T47D (cell line): ENCODE data around the gene AKT1.
A peak's percentile ranks its signal among the peaks of the same experiment; 100 is the strongest.
"Not testable (repeated sequence)": the region's sequence is repeated elsewhere in the genome, so short reads cannot be mapped to it uniquely, and the experiment has no call there.

ENCODE experiments used
- DNase-seq, 2 experiments: peaks; one replicate each; pipeline versions ENCODE4 v3.0.0 to v3.0.0-alpha.2; 2011 to 2012; ENCODE audit warnings: low read depth in 1 of 2, low spot score in 1 of 2
- JUND ChIP-seq: IDR thresholded peaks from 2 replicates; pipeline ENCODE4 v1.6.1; 2012; ENCODE audit warnings: low read depth
- in situ Hi-C: cut with HindIII; loops from 2 replicates; pipeline ENCODE4 v1.10.0; 2016; ENCODE audit warnings: low sequenced_read_pairs, low pct_unique_long_range_greater_than_20kb

Gene AKT1

GRCh38 chr14:104753528-104754212 lies 41.9 kb downstream of the AKT1 start:
- in situ Hi-C loops: no loop called here
- no peak for TF ChIP-seq JUND
- no peak for DNase-seq

GRCh38 chr14:104752735-104753527 lies 42.6 kb downstream of the AKT1 start, which contains the start of gene SIVA1:
SIVA1 (plus strand) TSS chr14:104753147; CDS start chr14:104753202, 55 bp downstream.
- TF ChIP-seq JUND: no peak
- in situ Hi-C loops: no loop called here
- DNase-seq: peak; percentile 99 to 100

- in situ Hi-C loops: no loop called here
- peak in 1 of 2 experiments; percentile 96 for DNase-seq
- no peak for TF ChIP-seq JUND
Measured at GRCh38 chr14:104752423-104752734, 43.2 kb downstream of the AKT1 start.

- in situ Hi-C loops: no loop called here
- no peak for TF ChIP-seq JUND
- no peak for DNase-seq
Measured at GRCh38 chr14:104751539-104752422, 43.8 kb downstream of the AKT1 start.

- DNase-seq: peak in 1 of 2 experiments; percentile 55
- in situ Hi-C loops: not testable (repeated sequence)
Measured at GRCh38 chr14:104750753-104751057, 44.8 kb downstream of the AKT1 start.

DNA sequence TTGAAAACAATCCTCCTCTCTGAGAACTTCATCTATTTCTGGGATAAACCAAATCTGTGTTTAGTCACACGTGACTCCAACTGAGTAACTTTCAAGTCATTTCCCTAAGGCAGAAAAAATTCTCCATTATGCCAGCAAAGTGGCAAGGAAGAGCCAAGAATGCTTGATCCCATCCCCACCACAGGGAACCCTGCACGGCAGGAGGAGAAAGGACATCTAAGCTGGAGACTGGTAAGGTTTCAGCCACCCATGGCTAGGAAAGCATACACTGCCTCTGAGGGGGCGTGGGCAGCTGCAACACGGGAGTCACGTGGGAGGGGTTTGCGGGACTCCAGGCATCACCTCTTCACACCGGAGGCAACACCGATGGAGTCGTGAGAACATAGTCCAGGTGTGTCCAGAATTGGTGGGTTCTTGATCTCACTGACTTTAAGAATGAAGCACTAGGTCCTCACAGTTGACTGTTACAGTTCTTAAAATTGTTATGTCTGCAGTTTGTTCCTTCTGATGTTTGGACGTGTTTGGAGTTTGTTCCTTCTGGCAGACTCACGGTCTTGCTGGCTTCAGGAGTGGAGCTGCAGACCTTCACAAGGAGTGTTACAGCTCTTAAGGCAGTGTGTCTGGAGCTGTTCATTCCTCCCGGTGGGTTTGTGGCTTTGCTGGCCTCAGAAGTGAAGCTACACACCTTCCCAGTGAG lies 45.3 kb downstream of the AKT1 start:
- in situ Hi-C loops: no loop called here

DNA sequence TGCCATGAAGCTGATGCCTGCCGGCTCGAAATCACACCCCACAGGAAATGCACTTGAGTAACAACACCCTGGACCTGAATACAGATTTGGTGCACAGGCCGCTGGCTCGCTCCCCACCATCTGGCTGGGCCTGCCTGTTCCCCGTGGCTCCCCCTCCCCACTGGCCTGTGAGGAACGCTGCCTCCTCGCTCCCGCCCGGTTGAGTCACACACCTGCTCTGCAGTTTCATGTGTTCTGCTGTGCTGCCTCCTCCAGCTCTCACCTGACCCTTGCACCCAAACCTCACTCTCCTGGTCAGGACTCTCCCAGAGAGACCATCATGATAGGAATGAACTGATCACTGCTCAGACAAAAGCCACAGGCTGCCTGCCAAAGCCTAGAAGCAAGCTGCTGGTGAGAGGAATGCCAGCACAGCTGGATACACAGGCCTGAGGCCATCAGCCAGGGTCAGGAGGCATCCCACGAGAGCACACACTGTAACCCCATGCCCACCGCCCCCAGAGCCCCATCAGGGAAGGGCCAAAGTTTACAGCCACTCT lies 46.4 kb downstream of the AKT1 start:
- no peak for TF ChIP-seq JUND
- in situ Hi-C loops: no loop called here

More for the DNA sequence above, 45.3 kb downstream of the AKT1 start:
- no peak for TF ChIP-seq JUND
- DNase-seq: no peak

GRCh38 chr14:104747876-104748275 lies 47.7 kb downstream of the AKT1 start:
- in situ Hi-C loops: no loop called here
- no peak for TF ChIP-seq JUND
- DNase-seq: no peak

More for the DNA sequence above, 46.4 kb downstream of the AKT1 start:
- peak in 1 of 2 experiments; percentile 74 for DNase-seq

- TF ChIP-seq JUND: no peak
- in situ Hi-C loops: no loop called here
- no peak for DNase-seq
Measured at GRCh38 chr14:104746934-104747481, 48.5 kb downstream of the AKT1 start.

DNA sequence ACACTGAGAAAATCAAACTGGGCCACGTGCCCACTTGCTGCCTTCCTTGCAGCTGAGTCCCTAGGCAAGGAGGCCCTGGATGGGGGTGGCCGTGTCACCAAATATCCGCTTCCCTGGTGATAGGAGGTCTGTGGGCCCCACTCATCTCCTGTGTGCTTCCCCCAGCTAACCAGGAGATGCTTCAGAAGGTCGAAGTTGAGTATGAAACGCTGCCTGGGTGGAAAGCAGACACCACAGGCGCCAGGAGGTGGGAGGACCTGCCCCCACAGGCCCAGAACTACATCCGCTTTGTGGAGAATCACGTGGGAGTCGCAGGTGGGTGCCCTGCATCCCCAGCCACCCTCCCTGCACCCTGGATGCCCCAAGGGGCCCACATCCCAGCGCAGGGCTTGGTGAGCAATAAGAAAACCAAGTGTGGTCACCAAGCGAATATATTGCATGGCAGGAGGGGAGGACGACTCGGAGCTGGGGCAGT lies 49.4 kb downstream of the AKT1 start:
- no peak for DNase-seq
- TF ChIP-seq JUND: no peak
- in situ Hi-C loops: no loop called here

DNA sequence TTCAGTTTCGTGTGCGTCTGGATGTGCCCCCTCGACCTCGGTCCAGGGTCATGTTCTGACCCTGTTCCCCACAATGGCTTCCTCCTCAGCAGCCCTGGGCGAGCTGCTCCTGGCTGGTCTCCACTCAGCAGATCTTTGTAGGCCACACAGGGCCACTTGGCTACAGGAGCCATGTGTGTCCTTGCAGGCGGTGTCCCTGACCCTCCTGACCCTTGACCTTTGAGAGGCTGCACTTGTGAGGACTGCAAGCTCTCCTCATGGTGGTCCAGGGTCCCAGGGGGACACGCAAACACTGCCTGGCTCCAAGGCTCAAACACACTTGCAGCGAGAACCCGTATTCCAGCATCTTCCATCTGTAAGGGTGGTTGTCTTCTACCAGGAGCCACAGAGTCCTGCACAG lies 50.1 kb downstream of the AKT1 start:
- no peak for DNase-seq
- no peak for TF ChIP-seq JUND
- in situ Hi-C loops: no loop called here

DNA sequence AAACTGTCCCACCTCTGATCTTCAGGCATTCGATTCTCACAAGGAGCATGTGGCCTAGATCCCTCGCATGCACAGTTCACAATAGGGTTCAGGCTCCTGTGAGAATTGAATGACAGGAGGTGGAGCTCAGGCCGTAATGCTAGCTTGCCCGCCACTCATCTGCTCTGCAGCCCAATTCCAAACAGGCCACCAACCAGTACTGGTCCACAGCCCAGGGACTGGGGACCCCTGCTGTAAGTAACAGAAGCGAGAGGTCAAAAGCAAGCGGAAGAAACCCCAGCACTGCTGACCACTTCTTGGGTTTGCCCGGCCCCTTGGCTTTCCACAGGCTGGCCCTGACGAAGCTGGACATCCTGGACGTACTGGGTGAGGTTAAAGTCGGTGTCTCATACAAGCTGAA lies 51.1 kb downstream of the AKT1 start:
- no peak for DNase-seq
- no peak for TF ChIP-seq JUND
- in situ Hi-C loops: no loop called here
